HG03378 (cell line): ENCODE data around the gene MMP14.

Experiments used
- ATAC-seq: cut with Tn5 transposase; IDR thresholded peaks from one replicate; pipeline ENCODE4 v1.9.1; 2021; ENCODE audit warnings: mild to moderate bottlenecking, moderate library complexity; ENCODE audit not compliant: unreplicated experiment

The MMP14 gene

DNA sequence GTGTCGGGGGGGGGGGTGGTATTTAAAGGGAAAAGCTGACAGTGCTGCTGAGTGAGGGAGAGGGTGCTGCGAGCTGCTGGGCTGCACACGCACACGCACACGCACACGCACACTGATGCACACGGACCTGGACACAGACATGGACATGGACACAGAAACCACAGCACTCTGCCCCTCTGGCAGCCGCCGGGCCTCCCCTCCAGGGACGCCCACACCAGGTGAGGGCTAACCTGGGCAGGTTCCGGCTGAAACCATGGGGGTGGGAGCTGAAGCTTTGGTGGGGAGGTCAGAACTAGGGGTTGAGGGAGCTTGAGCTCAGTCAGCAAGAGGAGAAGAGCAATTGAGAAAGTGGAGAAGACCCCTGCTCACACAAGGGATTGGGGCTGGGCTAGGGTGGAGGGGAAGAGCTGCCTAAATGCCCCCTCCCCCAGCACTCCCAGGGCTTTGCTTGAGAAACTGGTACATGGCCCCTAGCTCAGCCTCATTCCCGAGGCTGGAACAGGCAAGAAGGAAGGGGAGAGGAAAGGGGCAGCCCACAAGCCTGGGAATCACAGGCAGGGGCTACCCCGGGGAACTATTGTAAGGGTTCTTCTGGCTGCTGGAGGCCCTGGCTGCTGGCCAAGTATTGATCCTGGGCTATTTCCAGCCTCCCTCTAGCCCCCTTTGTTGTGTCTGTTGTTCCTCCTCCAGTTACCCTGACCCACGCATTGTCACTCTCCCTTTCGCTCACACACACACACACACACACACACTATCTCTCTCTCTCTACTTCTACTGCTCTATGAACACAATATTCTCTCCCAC, 47.0 kb downstream of the MMP14 start, which contains the start of gene REM2:
Gene REM2, plus strand, starts transcription at position 50 of the 804 bp plus-strand sequence. Its CDS starts 66 bp downstream, at position 116.
- no peak for ATAC-seq

DNA sequence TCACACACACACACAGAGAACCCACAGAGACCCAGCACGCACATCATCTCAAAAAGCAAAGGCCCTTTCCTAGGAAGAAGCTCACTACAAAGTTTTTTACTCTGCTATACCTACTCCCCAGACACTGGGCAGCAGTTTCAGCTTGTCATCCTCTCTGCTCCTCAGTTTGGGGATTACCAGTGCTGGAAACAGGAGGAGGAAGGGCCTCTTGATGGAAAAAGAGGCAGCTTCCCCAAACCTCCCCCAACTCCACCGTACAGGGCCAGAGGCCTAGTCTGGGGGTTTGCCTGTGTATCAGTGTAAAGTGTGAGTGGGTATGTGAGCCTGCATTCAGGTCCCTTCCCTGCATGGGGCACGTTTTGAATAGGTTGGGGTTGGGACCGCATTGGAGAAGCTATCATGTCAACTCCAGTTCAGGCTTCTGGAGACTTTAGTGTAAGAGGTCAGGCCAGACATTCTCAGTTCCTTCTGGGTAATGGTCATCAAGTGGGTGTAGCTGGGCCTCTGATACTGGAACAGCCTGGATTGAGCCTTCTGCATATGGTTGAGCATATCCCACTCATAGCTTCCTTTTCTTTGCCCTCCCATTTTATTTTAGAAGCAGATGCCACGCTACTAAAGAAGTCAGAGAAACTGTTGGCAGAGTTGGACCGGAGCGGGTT, 47.8 kb downstream of the MMP14 start:
- ATAC-seq, result no peak

DNA sequence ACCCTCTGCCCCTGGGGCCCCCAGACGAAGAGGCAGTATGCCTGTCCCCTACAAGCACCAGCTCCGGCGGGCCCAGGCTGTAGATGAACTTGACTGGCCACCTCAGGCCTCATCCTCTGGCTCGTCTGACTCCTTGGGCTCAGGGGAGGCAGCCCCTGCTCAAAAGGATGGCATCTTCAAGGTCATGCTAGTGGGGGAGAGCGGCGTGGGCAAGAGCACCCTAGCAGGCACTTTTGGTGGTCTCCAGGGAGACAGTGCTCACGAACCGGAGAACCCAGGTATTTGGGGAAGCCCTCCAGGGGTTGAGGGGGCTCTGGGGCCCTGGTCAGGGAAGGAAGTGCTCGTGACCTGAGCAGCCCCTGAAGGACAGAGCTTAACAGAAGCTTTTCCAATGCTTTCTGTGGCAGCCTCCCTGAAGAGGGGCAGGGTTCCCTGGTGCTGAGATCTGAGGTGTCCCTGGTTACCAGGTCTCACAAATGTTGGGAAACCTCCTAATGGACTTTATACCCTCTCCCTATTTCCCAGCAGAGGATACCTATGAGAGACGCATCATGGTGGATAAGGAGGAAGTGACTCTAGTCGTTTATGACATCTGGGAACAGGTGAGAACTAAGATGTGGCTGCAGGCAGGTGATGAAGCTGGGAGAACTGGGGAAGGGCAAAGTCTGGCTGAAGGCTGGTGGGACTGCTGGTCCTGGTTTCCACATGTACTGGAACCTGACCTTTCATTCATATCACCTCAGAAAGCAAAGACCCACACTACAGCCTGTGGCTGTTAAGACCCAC, 48.5 kb downstream of the MMP14 start:
- no peak for ATAC-seq

DNA sequence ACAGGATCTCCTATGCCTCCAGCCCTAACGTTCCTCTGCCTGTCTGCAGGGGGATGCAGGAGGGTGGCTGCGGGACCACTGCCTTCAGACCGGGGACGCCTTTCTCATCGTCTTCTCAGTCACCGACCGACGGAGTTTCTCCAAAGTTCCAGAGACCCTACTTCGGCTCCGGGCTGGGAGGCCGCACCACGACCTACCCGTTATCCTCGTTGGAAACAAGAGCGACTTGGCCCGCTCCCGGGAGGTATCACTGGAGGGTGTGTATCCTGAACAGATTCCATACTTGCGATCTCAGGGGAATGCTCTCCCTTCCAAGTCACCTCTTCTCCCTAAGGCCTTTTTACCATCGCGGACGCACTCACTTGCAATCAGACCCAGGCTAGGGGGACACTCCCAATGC, 49.6 kb downstream of the MMP14 start:
- ATAC-seq, result no peak

DNA sequence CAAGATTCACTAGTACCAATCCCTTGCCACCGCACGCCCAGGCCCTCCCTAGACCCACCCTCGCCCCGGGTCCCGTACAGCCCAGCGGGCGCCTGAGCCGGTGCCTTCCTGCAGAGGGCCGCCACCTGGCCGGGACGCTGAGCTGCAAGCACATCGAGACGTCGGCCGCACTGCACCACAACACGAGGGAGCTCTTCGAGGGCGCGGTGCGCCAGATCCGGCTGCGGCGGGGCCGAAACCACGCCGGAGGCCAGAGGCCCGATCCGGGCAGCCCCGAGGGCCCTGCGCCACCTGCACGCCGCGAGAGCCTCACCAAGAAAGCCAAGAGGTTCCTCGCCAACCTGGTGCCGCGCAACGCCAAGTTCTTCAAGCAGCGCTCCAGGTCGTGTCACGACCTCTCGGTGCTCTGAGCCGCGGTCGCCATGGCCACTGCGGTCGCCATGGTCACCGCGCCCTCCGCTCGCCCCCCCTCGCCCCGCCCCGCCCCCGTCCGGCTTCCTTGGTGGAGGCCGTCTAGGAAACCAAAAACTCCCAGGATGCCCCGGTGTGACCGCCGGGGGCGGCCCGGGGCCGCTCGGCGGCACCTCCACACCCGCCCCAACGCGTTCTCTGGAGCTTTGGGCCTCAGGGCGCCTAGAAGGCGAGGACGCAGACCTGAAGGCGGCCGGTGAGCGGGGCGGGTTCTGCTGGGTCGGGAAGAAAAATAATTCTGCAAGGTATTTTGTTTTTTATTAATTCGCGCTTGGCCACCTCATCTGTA, 50.3 kb downstream of the MMP14 start:
- ATAC-seq, result peak; percentile 37

DNA sequence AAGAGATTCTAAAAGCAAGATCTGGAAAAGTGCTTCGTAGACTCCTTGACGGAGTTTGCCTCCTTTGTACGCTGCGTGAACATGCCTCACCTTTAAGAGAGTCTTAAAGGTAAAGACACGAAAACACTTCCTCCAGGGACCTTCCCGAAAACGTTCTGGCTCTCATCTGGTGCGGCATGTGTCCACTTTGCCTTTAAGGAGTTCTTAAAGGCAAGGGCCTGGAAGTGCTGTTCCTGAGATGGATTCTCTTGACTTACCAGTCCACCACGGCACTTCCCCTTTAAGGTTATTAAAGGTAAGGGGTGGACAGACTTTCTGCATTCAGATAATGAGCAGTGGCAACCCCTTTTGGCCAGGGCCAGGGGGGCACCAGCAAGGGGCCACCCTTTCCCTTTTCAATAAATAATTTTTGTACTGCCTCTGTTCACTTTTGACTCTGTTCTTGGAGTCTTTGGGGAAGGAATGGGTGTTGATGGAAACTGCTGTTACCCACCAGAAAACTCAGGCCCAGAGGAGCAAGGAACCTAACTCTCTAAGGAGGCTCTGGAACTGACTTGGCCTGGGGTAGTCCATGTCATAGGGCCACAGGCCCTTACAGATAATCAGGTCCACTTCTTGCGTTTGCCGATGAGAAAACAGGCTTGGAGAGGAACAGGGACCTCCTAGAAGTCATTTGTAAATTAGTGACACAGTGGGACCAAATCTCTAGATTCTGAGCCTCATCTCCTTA, 51.0 kb downstream of the MMP14 start:
- peak; percentile 45 for ATAC-seq

DNA sequence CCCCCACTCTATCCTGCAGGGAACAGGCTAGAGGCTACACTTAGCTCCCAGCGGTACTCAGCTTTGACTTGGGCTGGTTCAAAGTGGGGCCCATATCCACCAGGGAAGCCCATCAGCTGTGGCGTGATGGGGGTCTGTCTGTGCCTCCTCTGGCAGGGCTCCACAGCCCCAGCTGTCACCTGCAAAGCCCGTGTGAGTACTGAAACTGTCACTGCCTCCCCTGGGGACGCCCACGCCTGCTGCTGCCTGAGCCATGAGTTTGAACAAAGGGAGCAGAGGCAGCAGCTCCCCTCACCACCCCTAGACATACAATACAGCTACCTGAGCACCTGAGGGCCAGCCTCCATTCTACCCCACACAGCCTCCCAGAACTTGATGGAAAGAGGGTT, 51.6 kb downstream of the MMP14 start:
- peak; percentile 42 for ATAC-seq

DNA sequence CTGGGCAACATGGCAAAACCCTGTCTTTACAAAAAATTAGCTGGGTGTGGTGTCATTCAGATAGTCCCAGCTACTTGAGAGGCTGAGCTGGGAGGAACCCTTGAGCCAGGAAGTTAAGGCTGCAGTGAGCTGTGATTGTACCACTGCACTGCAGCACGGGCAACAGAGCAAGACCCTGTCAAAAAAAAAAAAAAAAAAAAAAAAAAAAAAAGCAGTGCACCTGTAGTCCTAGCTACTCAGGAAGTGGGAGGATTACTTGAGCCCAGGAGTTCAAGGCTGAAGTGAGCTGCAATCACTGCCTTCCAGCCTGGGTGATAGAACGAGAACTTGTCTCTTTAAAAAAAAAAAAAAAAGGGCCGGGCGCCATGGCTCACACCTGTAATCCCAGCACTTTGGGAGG, 52.3 kb downstream of the MMP14 start:
- ATAC-seq, result no peak

DNA sequence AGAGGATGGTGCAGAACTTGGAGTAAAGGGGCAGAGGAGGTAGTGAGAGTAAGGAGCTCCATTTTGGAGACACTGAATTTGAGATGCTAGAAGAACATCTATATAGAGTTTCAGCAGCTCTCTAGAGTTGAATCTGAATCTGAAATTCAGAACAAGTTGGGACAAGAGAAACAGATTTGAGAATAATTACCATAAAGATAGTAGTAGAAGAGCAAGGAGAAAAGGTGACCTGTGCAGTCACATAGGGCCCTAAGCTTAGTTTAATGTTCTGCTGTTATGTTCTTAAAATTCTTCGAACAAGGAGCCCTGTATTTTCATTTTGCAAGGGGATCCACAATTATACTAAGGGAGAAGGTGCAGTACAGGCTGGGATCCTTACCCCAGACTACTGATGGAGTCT, 54.0 kb downstream of the MMP14 start:
- ATAC-seq, result no peak

DNA sequence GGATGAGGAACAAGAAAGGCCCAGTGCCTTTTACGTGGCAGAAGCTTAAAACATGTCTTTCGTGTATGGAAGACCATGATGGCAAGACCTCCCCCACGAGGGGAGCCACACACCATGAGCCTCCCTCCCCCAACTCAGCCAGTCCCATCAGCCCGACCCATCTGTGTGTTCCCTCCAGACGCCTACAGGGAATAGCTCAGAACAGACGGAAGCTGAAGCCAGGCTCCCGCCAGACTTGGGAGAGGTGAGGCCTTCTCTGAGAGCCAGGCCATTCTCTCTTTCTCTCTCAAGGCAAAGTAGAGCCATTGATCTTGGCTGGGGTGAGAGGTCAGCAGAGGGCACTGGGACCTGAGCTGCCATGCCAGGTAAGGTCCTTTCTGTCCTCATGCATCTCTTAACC, 56.1 kb downstream of the MMP14 start:
- no peak for ATAC-seq

DNA sequence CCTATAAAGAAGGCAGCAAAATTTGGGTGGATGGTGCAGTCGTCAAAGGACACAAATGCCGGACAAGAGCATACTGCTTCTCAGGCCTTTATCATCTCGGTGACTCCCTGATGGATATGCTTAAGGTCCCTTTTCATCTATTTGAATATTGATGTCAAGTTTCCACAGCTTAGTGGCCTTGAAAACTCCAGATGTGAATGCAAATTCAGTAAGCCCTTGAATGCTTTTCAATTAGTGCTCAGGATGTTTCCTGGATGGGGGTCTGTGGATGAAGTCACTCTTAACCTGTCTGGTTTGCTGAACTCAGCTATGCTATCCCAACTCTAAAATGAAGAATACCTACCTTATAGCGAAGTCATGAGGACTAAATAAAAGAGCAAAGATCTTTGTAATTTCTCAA, 57.3 kb downstream of the MMP14 start:
- no peak for ATAC-seq

DNA sequence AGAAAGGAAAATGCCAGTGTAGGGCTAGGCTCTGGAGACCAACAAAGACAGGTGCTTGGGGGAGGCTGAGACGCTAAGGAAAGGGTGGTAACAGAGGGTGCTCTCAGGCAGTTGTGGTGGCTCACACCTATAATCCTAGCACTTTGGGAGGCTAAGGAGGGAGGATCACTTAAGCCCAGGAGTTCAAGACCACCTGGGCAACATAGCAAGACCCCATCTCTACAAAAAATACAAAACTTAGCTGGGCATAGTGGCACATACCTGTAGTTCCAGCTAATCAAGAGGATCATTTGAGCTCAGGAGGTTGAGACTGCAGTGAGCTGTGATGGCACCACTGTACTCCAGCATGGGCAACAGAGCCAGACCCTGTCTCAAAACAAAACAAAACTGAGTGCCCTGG, 59.0 kb downstream of the MMP14 start:
- ATAC-seq, result no peak

DNA sequence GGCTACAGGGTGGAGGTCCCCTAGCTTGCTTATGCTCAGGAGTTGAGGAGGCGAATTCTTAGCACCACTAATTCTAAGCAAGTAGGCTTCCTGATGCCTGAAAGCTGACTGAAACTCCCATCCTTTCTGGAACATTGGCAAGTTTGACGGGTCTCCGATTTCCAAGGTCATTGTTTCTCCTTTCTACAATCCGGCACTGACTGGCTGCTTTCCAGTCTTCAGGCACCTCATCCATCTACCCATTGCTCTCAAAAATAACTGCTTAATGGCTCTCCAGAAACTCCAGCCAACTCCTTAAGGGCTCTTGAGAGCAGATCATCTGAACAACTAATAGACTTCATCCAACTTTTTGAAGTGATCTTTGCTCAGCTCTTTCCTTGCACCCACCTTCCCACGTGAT, 60.0 kb downstream of the MMP14 start:
- no peak for ATAC-seq

DNA sequence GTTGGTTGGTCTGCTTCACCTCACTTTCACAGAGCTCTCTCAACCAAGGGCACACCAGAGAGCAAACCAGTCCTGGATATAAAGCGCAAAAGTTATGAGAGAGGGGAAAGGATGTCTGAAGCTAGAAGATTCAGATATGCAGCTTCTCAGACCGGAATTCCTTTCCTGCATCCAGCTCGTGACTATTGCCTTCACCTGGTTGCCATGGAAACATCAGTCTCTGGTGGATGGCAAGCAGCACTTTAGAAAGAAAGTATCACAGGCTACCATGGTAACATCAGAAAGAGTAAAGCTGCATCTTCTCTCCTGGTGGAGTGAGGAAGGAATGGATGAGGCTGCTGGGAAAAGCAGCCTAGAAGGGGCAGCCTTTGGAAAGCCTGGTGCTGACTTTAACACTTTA, 60.4 kb downstream of the MMP14 start:
- no peak for ATAC-seq

DNA sequence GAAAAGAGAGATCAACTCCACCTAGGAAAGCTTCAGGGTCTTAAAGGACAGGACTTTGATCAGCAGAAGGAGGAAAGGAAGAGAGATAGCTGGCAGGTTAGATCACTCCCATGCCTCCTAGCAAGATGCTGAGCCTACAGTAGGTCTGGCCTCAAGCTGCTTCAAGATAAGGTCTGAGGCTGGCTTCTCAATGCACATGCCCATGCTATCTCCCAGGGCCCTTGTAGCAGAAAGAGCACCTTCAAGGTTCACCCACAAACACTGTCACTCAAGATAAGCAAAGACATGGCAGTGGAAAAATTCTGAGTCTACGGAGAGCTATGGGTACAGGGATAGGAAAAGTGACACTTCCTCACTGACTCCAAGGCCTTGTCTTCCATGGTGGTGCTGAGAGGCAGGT, 61.0 kb downstream of the MMP14 start:
- ATAC-seq, result no peak
